Skeletal muscle tissue (tissue), 4 donors: Measurements from ENCODE around the gene ALPK1. TPM values are rescaled to one million over a fixed set of nuclear protein-coding genes. Genes with fewer than 3 reads are reported as not detected.

Experiments
- H3K27ac ChIP-seq: one replicate; pipeline ENCODE4 v1.7.0; 2013; ENCODE audit warnings: mild to moderate bottlenecking, low read depth, low read length, inconsistent platforms
- H3K27me3 ChIP-seq, 3 donors: one replicate each; pipeline ENCODE4 v1.7.0; 2013; ENCODE audit warnings: low read length in 3 of 3; ENCODE audit not compliant: control insufficient read depth in 3 of 3, insufficient read depth in 3 of 3
- H3K36me3 ChIP-seq, 3 donors: one replicate each; pipeline ENCODE4 v1.7.0; 2013; ENCODE audit warnings: low read length in 3 of 3; ENCODE audit not compliant: control insufficient read depth in 3 of 3, insufficient read depth in 3 of 3
- H3K4me1 ChIP-seq, 3 donors: one replicate each; pipeline ENCODE4 v1.7.0; 2013; ENCODE audit warnings: low read length in 3 of 3, mild to moderate bottlenecking in 3 of 3; ENCODE audit not compliant: control insufficient read depth in 3 of 3, insufficient read depth in 3 of 3
- H3K4me3 ChIP-seq, 3 donors: one replicate each; pipeline ENCODE4 v1.7.0; 2013; ENCODE audit warnings: low read length in 3 of 3
- H3K9ac ChIP-seq, 3 donors: one replicate each; pipeline ENCODE4 v1.7.0; 2013; ENCODE audit warnings: low read length in 3 of 3, mild to moderate bottlenecking in 3 of 3, moderate library complexity in 2 of 3, low read depth in 1 of 3
- H3K9me3 ChIP-seq, 3 donors: one replicate each; pipeline ENCODE4 v1.7.0; 2013; ENCODE audit warnings: low read length in 3 of 3; ENCODE audit not compliant: control insufficient read depth in 3 of 3
- total RNA-seq: library from RNA; depleted of rRNA; stranded (reverse); fragments of >200 nt; gene quantifications from one replicate; pipeline ENCODE4 v1.2.3, GENCODE V29; 2014
- donor health status: Osteomylitis.

ALPK1 gene
- 9.4 TPM for total RNA-seq

DNA sequence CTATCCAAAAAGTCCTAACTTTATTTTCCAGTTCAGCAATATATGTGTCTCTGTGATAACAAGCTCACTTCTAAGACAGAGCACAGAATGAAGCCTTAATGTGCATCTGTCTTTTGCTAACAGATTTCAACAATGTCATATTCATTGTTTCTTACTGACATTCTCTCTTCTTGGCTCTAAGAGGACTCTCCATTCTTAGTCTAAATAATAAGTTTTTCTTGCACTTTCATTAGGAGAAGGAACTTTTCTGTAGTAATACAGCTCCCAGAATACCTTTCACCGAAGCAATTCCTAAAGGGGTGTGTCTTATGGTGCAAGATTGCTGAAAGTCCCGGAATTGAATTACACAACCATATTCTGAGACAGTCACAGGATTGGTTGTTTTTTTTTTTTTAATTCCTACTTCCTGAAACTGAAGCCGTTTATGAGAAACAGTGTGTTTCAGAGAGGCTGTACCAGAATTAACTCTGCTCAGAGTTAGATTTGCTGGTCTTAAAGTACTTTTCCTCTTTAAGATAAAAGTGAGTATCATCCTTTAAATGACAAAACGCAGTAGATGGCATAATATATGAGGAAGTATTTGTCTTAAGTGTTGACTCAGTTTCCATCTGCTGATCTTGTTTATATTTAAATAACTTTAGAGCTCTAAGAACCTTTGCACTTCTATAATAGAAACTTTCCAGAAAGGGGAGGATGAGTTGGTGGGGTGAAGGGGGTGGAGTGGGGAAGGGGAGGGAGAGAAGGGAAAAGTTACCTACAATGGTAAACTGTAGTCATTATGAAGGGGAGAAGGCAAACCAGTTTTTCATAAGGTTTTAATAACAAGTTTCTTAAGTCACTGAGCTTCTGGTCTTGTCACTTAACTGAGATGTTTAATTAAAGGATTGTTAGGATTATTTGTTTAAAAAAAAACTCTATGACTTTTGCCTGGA is at the start of gene ALPK1:
Gene ALPK1 (plus strand): TSS at position 421 of the 932 bp plus-strand sequence.
- Histone ChIP-seq H3K36me3 (no peaks in the 10 kb centered on the region), H3K9ac (peak within 1 kb of the TSS; percentile 28 to 71 (median 63)), H3K27me3 (no peaks in the 10 kb centered on the region), H3K4me1 (peaks cover 0 to 5% (median 0%) of the 10 kb centered on the region in 3 donors), H3K4me3 (peak within 1 kb of the TSS in 2 of 3 donors; percentile 62 to 64), H3K9me3 (no peaks in the 10 kb centered on the region), H3K27ac (peak within 1 kb of the TSS; percentile 82)

DNA sequence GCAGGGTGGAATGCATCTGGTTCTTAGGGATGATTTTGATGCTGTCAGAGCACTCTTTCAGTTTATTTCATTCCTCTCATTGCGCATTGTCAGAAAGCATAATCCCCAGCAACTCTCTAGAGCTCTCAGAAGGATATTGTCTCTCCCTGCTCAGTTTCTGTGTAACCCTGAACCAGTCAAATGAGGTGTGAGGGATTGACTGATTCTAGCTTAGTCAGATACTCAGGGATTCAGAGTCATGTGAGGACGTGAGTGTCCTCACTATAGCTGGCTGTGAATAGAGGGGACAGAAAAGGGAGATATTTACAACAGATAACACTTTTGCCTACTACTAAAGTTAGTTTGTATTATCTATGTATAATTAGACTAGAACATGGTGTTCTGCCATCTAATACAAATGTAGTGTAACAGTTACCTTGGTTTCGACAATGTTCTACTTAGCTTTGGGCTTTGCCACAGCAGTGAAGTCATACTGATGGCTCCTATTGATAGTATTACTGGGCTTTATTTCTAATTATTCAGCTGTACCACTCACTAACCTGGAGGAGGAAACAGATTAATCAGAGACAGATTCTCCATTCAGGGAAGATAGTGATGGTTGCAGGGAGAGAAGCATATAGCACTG is 46.0 kb upstream of the ALPK1 start:
- Histone ChIP-seq H3K4me3 (no peak overlapping the region), H3K27me3 (no peaks in the 10 kb centered on the region), H3K9ac (no peak overlapping the region), H3K27ac (no peak overlapping the region), H3K36me3 (no peaks in the 10 kb centered on the region), H3K4me1 (peaks cover 0 to 7% (median 7%) of the 10 kb centered on the region in 3 donors), H3K9me3 (no peaks in the 10 kb centered on the region)

DNA sequence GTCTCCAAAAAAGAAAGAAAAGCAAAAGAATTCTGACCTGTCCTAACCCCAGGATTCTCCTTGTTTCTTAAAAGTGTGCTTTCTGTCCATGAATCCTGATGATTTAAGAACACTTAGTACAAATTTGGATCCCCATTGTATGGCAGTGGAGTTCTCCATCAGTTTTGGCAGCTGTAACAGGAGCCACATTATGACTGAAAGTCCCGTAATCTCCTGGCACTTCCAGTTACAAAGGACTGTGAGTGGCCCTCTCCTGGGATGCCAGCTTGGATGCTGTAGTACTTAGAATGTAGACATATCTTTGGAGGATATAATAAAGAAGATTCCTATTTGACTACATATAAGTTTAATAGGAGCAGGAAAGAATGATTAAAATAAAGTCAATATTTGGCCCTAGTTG is 44.9 kb upstream of the ALPK1 start:
- Histone ChIP-seq H3K27me3 (no peaks in the 10 kb centered on the region), H3K27ac (no peak overlapping the region)

DNA sequence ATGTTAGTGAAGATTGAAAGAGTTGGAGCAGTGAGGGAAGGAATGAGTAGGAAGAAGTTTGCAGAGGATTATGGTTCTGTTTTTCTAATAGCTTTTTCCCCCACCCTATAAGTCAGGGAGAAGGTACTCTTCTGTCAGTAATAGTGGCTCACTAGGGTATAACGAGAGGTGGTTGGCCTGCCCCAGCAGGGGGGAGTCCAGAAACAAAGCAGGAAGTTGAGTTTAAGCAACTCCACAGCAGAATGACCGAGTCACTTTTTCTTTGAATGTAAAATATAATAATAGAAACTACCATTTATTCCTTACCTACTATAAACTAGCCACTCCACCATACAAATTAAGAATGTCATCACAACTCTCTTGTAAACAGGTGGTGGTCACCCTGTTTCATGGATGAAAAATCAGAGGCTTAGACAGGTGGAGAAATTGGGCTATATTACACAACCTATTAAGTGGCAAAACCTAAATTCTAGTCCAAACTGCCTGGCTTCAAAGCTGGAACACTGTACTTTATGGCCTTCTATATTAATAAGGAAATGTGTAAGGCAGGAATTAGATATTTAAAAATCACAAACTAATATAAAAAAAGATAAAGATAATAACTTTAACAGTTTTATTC is 43.7 kb upstream of the ALPK1 start:
- Histone ChIP-seq H3K4me3 (no peak overlapping the region), H3K27ac (no peak overlapping the region), H3K4me1 (peaks cover 0 to 7% (median 7%) of the 10 kb centered on the region in 3 donors), H3K9me3 (no peaks in the 10 kb centered on the region), H3K27me3 (no peaks in the 10 kb centered on the region), H3K9ac (no peak overlapping the region), H3K36me3 (no peaks in the 10 kb centered on the region)

More for the DNA sequence above, 44.9 kb upstream of the ALPK1 start:
- Histone ChIP-seq H3K9me3 (no peaks in the 10 kb centered on the region), H3K4me1 (peaks cover 0 to 7% (median 7%) of the 10 kb centered on the region in 3 donors), H3K4me3 (no peak overlapping the region), H3K36me3 (no peaks in the 10 kb centered on the region), H3K9ac (no peak overlapping the region)

DNA sequence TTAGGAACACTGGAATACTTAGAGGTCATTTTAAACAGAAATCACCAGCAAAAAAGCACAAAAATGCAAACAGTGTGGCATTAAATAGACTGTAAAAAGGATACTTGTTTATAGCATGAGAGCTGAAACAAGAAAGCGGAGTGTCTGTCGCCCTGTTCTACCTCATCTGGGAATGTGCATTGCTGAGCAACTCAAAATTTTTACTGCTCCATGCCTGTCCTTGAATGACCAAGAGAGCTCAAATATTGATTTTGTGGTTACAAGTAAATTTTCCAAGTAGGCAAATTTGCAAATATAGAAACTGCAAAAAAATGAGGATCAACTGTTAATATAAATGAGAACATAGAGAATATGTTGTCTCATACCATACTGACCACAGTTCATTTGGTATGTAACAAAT is 40.1 kb upstream of the ALPK1 start:
- Histone ChIP-seq H3K9ac (no peak overlapping the region), H3K4me3 (no peak overlapping the region), H3K27ac (no peak overlapping the region), H3K27me3 (no peaks in the 10 kb centered on the region), H3K4me1 (no peaks in the 10 kb centered on the region), H3K36me3 (peaks cover 0 to 9% (median 6%) of the 10 kb centered on the region in 3 donors), H3K9me3 (no peaks in the 10 kb centered on the region)

DNA sequence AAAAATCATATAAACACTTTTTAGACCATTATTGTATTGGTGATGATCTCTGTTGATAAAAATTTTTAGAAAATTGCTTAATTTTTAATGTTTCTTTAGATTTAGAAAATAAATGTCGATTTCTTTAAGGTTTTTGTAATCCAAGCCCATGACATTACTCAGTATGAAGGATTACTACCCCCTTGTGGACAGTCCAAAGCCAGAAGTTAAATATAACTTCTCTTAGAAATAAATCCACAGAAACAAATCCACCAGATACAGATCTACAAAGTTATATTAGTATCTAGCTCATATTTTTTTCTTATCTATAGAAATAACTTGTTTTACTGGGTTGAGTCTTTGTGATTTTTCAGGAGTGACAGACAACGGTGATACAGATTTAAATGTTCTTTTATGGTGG is 30.3 kb upstream of the ALPK1 start:
- no peak overlapping the region for H3K4me3 ChIP-seq
- H3K9me3 ChIP-seq: no peaks in the 10 kb centered on the region
- H3K27ac ChIP-seq: no peak overlapping the region
- H3K4me1 ChIP-seq: no peaks in the 10 kb centered on the region
- H3K36me3 ChIP-seq: peaks cover 0 to 9% (median 3%) of the 10 kb centered on the region in 3 donors
- H3K9ac ChIP-seq: no peak overlapping the region
- H3K27me3 ChIP-seq: no peaks in the 10 kb centered on the region

DNA sequence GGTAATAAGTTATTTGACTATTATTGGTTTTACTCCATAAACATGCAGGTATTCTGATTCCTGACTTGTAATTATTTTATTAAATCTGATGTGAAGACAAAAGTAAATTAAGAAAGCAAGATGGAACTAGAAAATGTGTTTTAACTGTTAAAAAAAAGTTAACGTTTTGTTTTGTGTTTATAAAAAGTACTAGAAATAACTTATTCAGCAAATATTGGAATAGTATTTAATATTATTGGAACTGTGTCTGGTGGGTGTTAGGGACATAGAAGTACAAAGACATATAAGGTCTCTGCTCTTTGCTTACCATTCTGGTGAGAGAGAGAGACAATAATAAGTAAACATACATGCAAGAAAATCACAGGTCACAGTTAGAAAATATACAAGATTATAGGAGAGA is 27.1 kb upstream of the ALPK1 start:
- no peak overlapping the region for H3K27ac ChIP-seq
- H3K9me3 ChIP-seq: no peaks in the 10 kb centered on the region
- no peaks in the 10 kb centered on the region for H3K4me1 ChIP-seq
- H3K9ac ChIP-seq: no peak overlapping the region
- peaks cover 0 to 3% (median 3%) of the 10 kb centered on the region in 3 donors for H3K36me3 ChIP-seq
- no peak overlapping the region for H3K4me3 ChIP-seq
- H3K27me3 ChIP-seq: no peaks in the 10 kb centered on the region

DNA sequence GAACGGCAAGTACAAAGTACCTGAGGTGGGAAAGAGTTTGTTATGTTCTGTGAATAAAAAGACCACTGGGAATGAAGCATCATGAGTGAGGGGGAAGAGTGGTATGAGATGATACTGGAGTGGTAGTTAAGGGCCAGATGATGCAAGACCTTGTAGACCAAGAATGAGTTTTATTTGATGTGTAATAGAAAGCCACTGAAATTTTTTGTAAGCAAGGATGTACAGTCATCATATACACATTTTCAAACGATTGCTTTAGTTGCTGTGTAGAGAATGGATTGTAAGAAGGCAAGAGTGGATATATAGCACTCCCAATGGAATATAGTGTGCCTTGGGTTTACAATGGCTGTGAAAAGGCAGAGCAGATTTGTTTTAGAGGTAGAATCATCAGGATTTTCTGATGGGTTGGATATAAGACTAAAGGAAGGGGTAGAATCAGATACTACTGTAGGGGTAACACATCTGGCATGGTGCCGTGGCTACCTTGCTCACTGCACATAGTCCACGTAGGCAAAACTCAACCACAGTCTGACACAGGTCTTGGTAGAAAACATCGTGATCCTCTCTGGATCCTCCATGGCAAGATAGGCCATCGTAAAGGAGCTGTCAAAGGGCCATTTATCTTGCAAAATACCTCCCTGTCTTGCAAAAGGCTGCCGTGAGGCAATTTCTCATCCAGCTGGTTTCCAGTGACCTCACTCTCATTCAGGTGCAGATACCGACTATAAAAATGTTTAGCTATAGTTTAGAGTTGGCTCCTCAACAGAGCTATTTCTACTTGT is 26.3 kb upstream of the ALPK1 start:
- Histone ChIP-seq H3K9me3 (no peaks in the 10 kb centered on the region), H3K36me3 (peaks cover 0 to 3% (median 0%) of the 10 kb centered on the region in 3 donors), H3K4me1 (no peaks in the 10 kb centered on the region), H3K9ac (no peak overlapping the region), H3K27me3 (no peaks in the 10 kb centered on the region), H3K27ac (no peak overlapping the region), H3K4me3 (no peak overlapping the region)

DNA sequence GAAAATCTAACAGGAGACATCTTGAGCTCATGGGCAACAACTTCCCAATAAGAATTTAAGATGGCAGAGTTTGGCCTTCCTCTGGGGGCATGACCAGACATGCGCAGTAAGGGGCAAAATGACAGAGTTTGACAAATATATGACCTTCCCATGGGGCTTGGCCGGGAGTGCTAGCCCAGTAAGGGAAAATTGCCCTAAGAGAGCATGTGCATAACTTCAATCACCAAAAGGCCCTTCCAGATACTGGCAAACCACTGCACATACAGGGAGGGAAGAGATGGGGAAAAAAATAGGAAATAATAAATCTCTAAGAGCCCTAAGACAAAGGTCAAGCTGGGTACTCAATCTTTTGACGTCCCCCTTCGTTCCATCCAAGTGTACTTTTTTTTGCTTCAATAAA is 24.9 kb upstream of the ALPK1 start:
- Histone ChIP-seq H3K4me3 (no peak overlapping the region), H3K36me3 (peaks cover 0 to 6% (median 0%) of the 10 kb centered on the region in 3 donors), H3K27ac (no peak overlapping the region), H3K4me1 (no peaks in the 10 kb centered on the region), H3K27me3 (no peaks in the 10 kb centered on the region), H3K9me3 (no peaks in the 10 kb centered on the region), H3K9ac (no peak overlapping the region)
